Fibroblast of the conjunctiva (primary cell): ENCODE data around the gene MPG.

Experiments
- DNase-seq: peaks from one replicate; pipeline ENCODE4 v3.0.0-alpha.2; 2010; ENCODE audit warnings: low read depth

The MPG gene

DNA sequence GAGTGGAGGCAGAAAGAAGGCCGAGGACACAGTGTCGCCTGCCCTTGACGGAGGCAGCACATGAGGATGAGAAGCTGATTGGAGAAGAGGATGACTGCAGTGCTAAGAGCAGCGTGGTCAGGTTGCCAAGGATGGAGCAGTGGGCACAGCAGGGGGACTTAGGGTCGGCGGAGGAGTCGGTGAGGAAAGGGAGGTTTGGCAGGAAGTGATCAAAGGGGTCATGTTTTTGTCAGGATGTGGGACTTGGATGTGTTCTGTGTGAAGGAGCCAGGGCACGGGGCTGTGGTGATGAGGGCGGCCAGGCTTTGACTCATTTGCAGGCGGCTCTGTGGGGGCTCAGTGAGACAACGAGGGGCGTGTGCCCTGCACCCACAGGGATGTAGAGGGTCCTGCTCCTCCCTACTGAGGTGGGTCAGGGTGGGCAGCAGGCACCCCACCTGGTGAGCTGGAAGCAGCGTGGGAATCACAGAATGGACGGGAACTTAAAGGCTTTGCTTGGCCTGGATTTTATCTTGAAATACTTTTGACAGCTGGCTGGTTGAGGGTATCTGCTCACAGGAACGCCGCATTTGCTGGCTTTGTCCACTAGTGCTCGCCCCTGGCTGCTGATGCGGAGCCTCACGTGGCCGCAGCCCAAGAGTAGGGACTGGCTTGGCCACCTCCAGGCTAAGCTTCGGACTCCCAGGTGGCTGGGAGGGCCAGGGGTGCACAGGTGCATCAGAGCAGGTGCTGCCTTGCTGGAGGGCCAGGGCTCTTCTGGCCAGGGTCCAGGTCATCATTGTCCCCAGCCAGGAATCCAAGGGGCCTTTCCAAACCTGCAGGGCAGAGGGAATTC is 6.0 kb downstream of the MPG start:
- DNase-seq, result no peak

DNA sequence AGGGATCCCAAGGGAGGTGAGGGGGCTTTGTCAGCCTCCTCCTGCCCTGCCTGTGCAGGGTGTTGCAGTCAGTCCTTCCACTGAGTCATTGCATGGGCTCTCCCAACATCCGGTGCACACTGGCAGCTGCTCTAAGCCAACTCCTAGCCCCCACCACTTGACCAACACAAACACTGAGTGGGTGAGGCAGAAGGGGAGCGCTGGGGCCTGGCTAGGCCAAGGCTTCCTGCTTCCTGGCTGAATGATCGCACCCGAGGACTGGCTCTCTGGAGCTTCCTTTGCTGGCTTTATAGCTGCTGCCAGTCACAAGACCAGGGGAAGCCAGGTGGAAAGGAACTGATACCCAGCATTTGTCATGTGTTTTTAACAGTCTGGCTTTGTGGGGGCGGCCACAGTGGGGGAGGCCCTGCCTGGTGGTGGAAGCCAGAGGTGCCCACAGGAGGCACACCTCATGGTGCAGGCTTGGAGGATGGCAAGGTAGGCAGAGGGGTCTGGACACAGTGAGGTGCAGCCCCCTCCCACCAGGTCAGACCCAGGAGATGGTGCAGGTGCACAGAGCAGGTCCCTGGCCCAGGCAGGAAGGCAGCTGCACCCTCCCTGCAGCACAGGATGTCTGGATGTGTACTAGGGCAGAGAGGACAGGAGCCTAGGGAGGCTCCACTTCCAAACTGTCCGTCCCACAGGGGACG is 6.8 kb downstream of the MPG start:
- DNase-seq, result peak; percentile 88

DNA sequence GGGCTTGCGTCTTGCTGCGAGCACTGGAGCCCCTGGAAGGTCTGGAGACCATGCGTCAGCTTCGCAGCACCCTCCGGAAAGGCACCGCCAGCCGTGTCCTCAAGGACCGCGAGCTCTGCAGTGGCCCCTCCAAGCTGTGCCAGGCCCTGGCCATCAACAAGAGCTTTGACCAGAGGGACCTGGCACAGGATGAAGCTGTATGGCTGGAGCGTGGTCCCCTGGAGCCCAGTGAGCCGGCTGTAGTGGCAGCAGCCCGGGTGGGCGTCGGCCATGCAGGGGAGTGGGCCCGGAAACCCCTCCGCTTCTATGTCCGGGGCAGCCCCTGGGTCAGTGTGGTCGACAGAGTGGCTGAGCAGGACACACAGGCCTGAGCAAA is 7.4 kb downstream of the MPG start:
- DNase-seq, result no peak

DNA sequence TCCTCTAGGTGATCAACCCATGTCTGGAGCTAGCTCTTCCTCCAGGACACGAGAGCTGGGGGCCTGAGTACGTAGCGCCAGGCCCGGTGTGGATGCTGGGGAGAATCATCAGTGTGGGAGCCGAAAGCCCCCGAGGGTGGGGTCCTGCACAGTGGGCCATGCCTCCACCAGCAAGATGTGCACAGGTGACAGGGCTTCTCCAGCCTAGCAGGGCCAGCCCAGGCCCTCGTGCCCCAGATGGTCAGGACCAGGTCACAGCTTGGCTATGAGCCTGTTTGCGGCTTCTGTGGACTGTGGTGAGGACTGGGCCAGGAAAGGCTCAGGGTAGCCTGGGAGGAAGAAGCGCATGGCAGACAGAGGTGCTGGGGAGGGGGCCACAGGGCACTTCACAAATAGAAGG is 7.8 kb downstream of the MPG start:
- DNase-seq, result no peak

GRCh38 chr16:86483-86952 is 8.5 kb downstream of the MPG start:
- no peak for DNase-seq

GRCh38 chr16:88613-89012 is 10.6 kb downstream of the MPG start:
- DNase-seq, result no peak

DNA sequence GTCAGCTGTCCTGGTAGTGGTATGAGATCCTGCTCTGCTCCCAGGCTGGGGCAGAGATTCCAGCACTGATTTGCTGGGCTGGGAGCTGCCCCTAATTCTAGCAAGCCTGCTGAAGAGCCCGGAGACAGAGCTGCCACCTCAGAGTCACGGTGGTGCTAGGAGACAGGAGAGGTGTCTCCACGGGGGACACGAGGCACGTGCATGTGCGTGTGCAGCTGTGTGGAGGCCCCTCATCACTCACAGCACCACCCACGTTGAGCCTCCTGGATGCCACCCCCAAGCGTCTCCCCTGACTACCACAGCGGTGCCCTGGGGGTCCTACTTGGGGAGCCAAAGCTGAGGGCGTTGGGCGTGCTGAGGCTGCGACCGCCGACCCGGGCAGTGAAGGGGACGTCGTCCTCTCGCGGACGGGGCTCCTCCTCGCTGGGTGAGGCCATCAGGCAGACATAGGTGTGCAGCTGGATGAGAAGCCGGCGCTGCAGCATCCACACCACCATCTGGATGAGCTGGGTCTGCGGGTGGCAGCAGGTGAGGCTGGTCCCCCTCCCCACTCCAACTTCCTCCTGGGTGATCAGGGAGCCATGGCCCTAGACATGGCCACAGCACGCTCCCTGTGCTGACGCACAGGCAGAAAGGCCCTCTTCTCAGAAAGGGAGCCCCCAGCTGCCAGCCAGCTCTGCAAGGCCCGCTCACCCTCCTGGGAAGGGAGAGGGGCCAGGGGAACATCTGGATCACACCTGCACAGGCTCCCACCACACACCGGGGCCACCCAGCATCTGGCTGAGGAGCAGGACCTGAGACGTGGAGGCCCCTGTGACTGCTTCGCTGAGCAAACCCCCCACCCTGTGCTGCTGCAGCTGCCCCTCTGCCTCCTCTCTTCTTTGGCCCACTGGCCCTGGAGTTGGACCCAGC is 11.6 kb downstream of the MPG start:
- DNase-seq, result no peak

GRCh38 chr16:91484-91883 is 13.5 kb downstream of the MPG start:
- peak; percentile 54 for DNase-seq

- DNase-seq, result no peak
These were observed 14.7 kb downstream of the MPG start for GRCh38 chr16:92431-93339.

GRCh38 chr16:94918-95265 is 16.9 kb downstream of the MPG start:
- no peak for DNase-seq

DNA sequence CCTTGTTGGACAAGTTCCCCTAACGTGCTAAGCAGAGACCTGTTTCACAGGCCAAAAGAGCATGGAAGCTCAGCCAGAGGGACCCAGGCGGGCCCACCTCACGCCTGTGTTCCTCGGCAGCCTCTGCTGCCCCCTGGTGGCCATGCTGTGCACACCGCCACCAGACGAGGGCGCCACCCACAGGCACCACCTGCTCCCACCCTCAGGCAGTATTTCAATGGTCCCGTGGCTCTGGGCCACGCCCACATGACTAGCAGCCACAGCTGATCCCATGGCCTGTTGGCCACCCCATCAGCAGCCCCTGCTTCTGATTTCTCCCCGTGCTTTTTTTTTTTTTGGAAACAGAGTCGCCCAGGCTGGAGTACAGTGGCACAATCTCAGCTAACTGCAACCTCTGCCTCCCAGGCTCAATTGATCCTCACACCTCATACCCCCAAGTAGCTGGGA is 18.9 kb downstream of the MPG start:
- peak; percentile 77 for DNase-seq

GRCh38 chr16:97822-98221 is 19.8 kb downstream of the MPG start:
- no peak for DNase-seq

DNA sequence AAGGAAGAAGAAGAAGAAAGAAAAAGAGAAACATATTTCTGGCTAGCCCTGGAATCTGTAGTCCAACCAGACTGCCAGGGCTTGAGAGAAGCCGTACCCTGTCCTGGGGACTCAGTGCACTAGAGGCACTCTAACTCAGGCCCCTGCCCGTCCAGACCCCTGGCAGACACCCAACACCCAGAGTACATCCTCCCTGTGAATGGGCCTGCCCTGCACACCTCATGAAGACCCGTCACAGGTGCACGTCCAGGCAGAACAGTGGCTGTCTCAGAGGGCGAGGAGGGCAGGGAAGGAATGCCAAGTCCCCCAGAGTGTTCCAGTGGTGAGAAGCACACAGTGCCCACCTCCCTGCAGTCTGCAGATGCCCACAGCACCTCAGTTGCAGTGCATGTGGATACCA is 23.0 kb downstream of the MPG start:
- no peak for DNase-seq

DNA sequence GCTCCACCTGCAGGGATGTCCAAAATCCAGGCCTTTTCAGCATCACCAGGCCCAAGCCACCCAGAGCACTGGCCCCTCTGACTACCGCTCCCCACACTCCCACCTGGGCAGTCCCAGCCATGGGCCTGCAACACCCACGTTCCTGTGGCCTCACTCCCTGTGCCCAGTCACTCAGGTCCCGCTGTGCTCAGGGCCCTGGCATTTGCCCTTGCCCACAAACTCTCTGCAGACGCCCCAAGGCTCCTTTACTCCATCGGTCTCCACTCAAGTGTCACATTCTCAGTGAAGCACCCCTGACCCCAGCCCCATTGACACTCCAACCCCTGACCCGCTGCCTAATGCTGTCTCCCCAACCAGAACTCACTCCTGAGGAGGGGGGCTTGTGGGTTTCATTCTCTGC is 23.6 kb downstream of the MPG start:
- no peak for DNase-seq

GRCh38 chr16:102060-102855 is 24.2 kb downstream of the MPG start:
- no peak for DNase-seq

- DNase-seq, result no peak
These were observed 26.3 kb downstream of the MPG start for GRCh38 chr16:104355-104754.

GRCh38 chr16:104928-105327 is 26.9 kb downstream of the MPG start:
- DNase-seq, result no peak

- DNase-seq, result no peak
These were observed 27.5 kb downstream of the MPG start for GRCh38 chr16:105521-105920.

DNA sequence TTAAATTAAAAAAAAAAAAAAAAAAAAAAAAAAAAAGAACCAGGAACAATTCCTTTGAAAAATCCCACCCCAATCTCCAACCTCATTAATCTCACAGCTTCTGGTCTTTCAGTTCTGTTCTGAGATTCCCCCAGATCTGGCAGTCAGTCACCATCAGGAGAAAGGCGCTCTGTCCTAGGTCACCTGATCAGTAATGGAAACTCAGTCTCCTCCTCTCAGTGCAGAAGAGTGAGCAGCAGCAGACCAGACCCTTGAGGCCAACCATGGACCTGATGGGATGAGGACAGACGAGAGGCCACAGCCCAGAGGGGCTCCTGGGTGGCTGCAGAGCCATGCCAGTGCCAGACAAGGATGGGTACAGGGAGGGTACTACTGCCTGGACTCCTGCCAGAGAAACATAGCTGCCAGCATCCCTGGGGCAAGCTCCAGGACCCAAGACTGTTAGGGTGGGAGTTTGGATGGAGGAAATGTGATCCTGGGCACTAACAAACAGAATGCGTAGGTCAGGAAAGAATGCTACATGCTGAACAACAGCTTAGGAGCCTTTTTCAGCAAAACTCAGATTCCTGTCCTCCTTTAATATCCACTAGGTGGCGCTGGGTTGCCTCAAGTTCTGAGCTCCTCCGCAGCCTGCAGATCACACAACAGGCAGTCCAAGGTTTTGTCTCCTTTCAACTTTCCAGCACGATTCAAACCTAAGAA is 28.7 kb downstream of the MPG start:
- peak; percentile 80 for DNase-seq
